Pulmonary artery endothelial cell (primary cell): Measurements from ENCODE around the gene TLE1. TPM values are rescaled to one million over a fixed set of nuclear protein-coding genes. Genes with fewer than 3 reads are reported as not detected.
"Not testable (repeated sequence)": the region's sequence is repeated elsewhere in the genome, so short reads cannot be mapped to it uniquely, and the experiment has no call there.

Experiments used
- DNase-seq: peaks from one replicate; pipeline ENCODE4 v3.0.0-alpha.2; 2011; ENCODE audit warnings: low read depth, low spot score
- total RNA-seq: library from RNA; depleted of rRNA; stranded (reverse); fragments of >200 nt; gene quantifications from 2 replicates; pipeline ENCODE4 v1.2.3, GENCODE V29; 2014

The TLE1 gene
- total RNA-seq, 1 donor from 2014 or later = 54.5 TPM

DNA sequence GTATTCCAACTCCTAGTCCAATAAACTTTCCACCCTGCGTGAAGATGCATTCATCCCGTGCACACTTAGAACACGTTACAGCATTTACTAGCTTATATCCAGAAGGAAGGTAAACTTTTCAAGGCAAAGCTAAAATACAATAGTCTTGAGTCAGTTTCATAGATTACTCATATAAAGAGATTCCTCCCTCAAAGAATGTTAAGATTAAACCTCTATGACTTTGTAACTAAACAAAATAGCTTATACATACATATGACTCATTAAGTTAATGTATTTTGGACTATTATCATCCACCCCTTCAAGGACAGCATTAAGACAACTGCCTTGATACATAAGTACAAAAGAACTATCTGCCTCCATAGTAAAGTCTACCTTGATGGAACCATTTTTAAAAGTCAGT is 36.1 kb downstream of the TLE1 start:
- no peak for DNase-seq

DNA sequence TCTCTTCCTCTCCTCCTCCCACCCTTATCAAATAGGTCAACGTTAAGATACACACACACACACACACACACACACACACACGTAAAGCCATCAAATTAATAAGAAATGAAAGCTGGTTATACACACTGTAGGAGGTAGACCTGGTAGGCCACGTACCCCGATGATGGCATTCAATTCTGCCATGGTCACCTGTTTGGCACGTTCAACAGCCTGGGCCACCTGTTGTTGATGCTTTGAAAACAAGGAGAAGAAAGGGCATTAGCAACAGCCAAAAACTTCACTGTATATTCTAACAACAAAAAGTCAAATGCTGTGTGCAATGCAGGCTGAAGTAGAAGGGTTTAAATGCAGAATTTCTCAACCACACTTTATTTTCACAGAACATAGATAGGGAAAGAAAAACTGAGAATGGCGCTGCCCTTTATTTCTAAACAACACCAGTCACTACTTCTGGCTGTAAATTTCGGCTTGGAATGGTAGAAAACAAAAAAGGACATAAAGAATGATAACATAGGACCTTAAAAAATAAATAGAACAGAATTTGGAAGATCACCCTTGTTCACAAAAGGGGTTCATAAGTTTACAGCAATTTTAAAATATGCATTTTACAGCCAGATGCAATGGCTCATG is 37.2 kb downstream of the TLE1 start:
- DNase-seq = no peak

DNA sequence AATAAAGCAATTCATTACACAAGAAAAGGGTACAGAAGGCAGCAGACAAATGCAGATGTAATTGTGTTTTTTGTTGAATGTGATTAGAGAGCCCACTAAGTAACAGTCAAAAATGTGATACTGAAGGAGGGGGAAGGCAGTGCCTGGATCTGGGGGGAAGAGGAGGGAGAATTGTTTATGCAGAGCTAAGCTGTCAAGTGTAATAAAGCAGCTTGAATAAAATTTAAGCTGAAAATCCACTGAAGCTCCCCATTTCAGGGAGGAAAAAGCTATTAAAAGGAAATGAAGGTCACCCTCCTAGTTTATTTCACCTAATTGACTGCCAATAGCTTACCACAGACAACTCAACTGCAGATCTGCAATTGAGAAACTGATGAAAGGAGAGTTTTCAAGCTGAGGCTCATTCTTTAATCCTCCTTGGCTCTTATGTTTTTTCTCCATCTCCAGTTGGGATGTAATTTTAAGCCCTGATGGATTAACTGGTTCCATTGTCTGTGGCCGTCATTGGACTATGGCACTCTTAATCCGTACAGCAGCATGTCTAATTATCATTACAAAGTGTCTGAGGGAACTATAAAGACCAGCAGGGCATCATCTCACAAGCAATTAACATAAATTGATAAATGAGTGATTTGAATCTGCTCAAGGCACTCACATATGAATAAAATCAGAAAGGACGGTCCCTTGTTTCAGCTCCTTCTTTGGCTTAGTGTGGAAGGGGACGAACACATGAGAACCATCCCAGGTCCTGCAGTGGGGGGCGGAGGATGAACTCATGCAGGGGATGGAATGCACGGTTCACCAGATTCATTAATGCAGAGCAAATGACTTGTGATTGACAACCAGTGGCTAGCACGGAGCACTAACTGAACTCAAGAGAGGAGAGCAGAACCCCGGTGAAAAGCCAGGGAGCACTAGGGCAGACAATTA is 38.5 kb downstream of the TLE1 start:
- no peak for DNase-seq

DNA sequence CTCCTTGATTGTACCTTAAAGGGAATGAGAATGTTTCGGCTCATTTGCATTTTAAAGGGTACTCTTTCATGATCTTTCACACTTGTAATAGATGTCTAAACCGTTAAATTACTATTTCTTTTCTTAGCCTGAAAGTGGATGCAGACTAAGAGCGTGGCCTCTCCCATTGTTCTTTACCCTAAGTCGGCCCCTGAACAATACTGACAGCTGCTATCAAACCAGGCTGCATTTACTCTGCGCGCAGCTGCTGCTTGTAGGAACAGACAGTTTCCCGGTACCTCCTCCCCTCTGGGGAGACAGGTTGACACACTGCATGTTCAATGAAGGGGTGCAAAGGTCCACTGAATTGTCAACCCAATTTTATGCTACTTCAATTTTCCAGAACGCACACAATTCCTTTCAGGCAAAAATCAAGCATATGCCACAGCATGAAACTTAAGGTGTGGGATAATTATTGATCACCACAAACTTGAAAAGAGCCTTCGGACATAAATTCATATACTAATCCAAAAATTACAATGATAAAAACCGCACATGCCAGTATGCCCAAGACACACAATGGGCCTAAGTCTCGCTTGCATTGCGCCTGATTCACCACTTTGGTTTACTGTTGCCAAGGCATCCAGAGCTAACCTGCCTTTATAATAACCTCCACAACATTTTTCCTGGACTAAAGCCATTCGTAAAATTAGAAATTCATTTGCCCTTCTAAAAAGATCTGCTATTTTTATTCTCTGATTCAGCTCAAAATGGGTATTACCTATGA is 39.7 kb downstream of the TLE1 start:
- DNase-seq = no peak

DNA sequence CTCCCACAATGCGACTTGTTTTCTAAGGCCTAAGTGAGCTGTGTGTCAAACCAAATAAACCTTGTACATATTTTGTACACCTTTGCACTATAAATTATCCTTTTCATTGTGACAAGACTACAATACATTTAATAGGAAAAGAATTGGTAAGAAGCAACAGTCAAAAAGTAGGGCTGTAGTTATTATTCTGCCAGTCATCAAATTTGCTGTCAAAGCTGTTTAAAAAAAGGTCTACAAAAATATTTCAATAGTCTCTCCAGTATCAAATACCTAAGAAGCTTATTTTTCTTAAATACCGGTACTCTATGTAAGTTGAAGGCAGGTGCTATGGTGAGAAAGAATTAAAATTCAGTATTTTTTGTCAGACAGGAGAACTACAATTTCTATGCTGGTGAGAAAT is 40.5 kb downstream of the TLE1 start:
- DNase-seq = no peak

DNA sequence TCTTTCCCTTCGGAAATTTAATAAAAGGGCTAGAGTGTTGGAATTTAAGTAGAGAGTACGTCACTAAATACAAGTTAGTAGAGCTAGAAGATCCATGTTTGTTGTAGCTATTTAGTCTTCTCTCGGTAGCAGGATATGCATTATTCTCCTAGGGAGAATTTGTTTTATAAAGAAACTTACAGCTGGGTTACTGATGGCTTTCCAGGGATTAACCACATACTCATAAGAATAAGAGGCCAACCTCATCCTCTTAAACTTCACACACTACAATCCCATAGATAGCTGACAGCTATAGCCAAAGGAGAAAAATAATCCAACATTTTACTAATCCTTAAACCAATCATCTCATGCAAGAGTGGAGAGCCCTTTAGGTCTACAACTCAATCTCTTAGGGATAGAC is 43.0 kb downstream of the TLE1 start:
- DNase-seq = no peak

DNA sequence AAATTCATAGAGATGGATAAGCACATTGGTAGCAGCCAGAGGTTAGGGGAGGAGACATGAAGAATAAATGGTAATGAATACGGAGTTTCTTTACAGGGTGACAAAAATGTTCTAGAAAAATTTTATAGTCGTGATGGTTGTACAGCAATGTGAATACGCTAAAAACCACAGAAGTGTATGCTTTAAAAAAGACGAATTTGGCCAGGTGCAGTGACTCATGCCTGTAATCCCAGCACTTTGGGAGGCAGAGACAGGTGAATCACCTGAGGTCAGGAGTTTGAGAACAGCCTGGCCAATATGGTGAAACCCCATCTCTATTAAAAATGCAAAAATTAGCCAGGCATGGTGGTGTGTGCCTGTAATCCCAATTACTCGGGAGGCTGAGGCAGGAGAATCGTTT is 44.8 kb downstream of the TLE1 start:
- not testable (repeated sequence) for DNase-seq

DNA sequence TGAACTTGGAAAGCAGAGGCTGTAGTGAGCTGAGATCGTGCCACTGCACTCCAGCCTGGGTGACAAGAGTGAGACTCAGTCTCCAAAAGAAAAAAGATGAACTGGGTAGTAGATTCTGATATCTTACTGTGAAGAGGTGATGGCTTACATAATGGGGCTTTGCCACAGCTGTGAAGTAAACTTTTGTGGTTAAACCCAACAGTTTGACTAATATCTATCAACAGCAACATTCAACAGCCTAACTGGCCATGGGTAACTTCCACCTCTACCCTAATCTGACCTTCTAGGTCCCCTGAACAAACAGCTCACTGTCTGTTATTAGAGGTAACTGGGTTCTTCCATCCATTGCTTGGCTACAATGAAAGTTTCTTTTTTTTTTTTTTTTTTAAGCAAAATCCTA is 52.1 kb downstream of the TLE1 start:
- DNase-seq = no peak

DNA sequence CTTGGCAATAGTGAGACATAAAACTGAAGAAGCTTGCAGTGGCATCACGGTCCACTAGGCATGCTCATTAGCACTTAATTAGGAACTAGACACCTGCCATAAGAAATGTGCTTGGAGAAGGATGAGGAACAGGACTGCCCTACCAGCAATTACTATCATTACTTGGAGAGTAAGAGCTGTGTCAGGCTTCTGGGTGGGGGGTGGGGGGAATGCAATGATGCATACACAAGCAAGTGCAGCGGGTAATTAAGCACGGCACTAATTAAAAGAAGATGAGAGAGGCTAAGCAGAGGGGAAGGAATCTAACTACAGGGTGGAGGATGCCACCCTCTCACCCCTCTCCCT is 53.1 kb downstream of the TLE1 start:
- no peak for DNase-seq

DNA sequence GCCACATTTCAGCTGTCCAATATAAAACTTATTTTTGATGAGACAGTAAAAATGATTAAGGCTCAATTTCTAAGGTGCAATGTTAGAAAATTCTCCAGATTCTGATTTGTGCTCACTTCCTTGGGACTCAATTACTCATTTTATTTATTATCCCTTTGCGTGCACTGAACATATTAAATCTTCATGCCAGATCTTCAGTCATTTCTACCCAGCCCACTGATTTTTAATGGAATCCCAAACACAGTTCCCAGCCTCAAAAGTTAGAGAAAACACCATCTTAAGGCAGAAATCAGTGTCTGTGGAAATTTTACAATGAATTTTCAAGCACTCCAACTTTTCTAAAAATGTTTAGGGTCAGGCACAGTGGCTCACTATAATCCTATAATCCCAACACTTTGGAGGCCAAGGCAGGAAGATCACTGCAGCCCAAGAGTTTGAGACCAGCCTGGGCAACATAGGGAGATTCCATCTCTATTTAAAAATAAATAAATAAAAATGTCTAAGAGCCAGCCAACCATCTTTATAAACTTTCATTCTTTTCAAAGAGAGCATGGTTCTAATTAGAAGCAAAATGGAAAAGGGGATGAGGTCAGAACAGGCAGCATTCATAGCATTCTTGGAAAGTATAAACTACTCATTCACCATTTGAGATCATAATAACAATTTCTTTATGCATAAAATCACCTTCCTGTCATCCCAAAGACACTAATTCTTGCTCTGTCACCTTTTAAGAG is 53.7 kb downstream of the TLE1 start:
- DNase-seq = no peak

DNA sequence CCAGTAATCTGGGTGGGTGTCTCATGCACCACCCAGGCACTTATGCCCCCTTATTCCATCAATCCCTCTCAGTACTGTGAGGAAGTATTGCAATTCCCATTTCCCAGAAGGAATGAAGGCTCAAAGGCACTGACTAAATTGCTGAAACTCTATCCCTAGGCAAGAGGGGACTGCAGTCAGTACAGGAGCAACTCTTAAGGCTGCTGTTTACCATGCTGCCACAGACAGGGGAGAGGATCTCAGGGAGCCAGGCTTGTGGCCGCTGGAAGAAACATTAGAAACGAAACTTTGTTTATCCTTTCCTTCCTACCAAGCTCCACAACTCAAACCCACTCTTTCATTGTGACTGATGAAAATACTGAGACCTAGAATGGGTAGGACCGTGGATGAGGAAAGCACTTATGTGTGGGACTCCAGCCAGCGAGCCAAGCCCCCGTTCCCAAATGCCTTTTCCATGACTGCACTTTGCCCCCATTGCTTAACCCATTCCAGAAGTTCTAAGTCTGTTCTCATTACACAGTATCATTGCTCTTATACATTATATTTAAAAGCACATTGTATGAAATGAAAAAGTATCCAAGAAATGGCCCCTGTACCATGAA is 54.3 kb downstream of the TLE1 start:
- DNase-seq = no peak

DNA sequence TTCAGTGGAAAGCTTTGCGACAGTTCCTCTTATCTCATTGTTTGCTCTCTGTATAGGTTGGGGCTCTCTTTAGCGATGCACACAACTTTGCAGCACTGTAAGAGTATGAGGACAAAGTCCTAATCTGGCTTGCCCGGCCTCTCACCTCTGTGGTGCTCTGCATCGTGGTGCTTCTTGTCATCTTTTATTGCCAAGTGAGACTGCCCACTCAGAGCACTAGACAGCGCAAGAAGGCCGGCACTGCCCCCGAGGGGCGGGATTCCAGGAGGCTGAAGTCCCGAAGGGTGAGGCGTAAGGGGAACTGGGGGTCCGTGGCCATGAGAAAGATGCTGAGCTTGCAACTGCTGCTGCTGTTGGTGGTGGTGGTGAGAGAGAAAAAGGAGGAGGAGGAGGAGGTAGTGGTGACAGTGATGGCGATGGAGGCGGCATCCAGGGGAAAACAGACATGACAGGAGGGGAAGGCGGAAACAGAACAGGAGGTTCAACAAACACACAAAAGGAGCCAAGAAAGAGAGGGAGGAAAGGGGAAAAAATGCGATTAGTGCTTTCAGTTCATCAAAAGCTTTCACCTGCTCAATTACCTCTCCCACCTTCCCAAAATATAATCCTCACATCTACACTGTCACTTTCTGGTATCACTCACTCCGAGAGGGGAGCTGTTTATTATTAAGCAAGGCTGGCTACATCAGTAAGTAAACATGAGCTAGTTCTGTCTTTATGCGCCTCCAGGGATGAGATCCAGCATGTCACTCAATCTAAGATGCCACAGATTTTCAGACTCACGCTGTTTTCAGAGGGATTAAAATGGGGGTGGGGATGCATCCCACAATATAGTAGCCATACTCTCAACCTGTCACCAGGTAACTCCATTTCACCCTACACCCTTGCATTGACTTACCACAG is 55.1 kb downstream of the TLE1 start:
- DNase-seq = no peak

DNA sequence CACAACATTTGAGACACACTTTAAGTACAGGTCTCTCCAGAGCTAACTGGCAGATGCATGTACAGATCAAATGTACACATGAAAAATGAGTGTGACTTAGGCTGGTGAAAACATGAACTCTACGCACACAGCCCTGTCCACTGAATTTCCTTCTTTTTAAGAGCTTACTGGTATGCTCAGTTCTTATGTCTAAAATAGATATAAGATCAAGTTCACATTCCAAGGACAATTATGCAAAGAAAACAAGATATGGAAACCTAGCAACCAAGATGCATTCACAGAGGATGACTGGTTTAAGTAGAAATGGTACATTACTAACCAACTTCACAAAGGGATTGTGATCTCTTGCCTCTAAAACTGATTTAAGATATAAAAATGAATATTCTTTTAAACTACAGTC is 56.7 kb downstream of the TLE1 start:
- no peak for DNase-seq

DNA sequence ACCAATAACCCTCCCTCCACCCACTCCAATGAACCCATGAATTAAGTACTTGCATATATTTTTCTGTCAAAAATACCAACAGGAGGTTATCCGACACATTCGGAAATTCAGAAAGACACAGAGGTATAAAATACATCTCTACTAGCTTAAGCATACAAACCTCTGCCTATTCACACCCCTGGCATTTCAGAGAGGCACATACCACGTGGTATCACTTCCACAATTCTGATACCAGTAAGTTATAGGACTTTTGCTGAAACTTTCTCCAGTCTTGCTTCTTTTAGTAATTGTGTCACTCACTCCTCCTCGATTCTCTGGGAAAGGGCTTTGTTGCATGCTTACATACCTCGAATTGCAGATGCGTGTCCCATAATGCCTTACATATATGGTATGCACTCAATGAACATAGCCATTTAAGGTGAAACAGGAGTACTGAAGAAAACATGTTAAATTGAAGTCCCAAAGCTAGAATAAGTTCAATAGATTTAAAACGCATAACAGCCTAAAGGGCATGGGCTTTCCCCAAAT is 58.1 kb downstream of the TLE1 start:
- no peak for DNase-seq

DNA sequence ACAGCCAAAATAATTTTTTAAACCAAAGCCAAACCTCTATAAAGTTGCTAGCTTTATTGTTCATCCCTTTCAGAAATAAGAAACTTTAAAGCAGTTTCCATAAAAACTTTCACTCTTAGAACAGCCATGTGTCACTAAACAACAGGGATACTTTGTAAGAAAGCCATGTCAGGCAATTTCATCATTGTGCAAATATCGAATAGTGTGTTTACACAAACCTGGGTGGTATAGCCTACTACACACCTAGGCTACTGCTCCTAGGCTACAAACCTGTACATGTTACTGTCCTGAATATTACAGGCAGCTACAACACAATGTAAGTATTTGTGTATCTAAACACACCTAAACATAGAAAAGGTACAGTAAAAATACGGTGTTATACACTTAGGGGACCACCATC is 59.9 kb downstream of the TLE1 start:
- no peak for DNase-seq

DNA sequence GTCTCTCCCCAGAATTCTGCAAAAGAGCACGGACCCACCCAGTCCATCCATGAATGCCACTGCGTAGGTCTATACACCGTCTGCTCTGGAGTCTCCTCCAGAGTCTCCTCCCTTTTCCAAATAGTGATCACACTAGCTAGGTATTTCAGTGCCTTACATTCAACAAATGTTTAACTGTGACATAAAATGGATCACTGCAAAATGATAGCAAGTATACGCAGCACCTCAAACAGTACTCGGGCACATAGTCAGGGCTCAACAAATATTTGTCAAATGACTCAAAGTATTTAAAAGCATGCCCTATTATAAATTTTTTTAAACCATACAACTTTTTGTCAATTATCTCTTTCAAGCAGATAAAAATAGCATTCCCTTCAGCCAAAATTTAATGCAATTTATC is 60.5 kb downstream of the TLE1 start:
- no peak for DNase-seq

DNA sequence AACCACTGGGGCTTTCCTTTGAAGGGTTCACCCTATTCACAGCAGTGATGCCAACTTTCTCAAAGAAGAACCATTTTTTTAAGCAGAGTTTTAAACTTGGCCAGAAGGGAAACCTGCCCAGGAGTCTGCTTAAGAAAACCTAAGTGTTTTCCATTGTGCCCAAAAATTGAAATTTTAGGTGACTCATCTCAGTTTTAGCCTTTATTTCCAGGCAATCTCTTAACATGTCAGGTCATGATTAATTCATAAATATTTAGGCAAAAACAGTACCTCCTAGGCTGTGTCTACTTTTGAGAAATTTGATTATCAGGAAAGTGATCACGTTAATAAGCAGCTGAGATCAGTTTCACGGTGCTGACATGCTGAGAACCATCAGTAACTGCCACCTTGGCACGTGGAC is 61.9 kb downstream of the TLE1 start:
- no peak for DNase-seq

DNA sequence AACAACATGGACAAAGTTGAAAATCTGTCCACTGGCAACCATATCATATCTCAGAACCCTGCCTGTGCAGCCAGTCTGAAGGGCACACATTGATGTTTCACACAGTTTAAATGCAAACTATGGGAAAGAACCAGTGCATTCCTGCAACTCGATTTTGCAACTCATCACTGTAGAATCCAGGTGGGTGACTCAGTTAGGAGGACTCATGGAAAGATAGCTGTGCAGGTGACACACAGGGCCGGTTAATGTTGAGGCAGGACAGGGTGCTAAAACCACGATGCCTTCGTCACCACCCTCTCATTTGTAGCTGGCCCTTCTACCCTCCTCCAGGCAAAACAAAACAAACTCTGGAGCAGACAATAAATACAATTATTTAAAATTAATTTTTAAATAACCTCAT is 62.8 kb downstream of the TLE1 start:
- no peak for DNase-seq

DNA sequence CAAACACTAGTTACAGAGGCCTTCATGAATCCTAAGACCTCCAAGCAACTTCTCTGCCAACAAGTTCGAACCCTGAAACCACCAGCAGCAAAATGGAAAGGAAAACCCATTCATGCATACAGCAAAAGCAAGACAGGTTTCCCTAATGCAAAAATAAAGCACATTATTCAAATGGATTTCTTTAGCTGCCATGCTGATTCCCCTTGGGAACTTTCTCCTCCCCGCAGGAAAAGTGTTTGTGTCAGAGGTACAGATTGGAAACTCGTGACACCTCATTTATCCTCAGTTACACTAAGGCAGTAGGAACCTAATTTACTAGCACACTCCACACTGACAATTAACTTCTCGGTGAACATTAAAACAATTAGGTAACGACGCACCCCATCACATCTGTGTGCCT is 63.4 kb downstream of the TLE1 start:
- no peak for DNase-seq

DNA sequence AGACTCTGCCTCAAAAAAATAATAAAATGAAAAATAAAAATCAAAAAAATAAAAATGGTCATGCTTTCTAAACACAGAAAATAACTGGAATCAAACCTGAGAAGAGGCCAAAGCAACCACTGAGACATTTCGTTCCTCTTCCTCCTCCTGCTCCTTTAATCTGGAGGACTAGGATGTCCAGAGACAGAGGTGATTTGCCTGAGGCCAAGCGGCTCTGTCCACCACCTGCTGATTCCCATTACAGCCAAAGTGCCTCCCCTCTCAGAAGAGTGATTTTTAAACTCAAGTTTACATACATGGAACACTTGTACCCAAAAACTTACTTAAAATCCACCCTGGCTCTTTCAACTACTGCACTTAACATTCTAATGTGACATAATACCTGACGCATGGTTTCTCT is 65.6 kb downstream of the TLE1 start:
- DNase-seq = no peak
